AG04450 (cell line): Measurements from ENCODE around the gene PCYT2. TPM values are rescaled to one million over a fixed set of nuclear protein-coding genes. Genes with fewer than 3 reads are reported as not detected.

Experiments
- CTCF ChIA-PET: fragments of 300-600, 350-600 bp; formaldehyde crosslinking; extraction: SDS; loops from one replicate; lab custom pipeline; 2022; ENCODE audit warnings: antibody characterized with exemption, inconsistent platforms; lab: Charles Lee
- POLR2A ChIA-PET: fragments of 350-600 bp; formaldehyde crosslinking; extraction: SDS; loops from one replicate; lab custom pipeline; 2021; ENCODE audit warnings: antibody characterized with exemption, inconsistent platforms; lab: Yijun Ruan, JAX
- DNase-seq: peaks from one replicate; pipeline ENCODE4 v3.0.0-alpha.2; 2011; ENCODE audit warnings: low read depth, low spot score
- H3K27ac ChIP-seq: one replicate; pipeline ENCODE4 v1.5.1; 2012; ENCODE audit warnings: low read depth, low read length, control low read depth
- H3K27me3 ChIP-seq: one replicate; pipeline ENCODE4 v1.6.0; 2012; ENCODE audit warnings: low read length; ENCODE audit not compliant: control insufficient read depth, insufficient read depth
- H3K4me3 ChIP-seq: 2 replicates; pipeline ENCODE4 v1.5.1; 2011; ENCODE audit warnings: mild to moderate bottlenecking, low read depth, low read length, control low read depth
- H3K9me3 ChIP-seq: 2 replicates; pipeline ENCODE4 v1.5.1; 2012; ENCODE audit warnings: low read length; ENCODE audit not compliant: control insufficient read depth, insufficient read depth
- CTCF ChIP-seq: IDR thresholded peaks from 2 replicates; pipeline ENCODE4 v1.5.1; 2011; ENCODE audit warnings: low read depth, low read length, control low read depth, inconsistent platforms
- polyA plus RNA-seq: library from polyadenylated mRNA; depleted of rRNA; stranded (reverse); fragments of >200 nt; gene quantifications from 2 replicates; pipeline ENCODE4 v1.2.3, GENCODE V29; 2011

PCYT2 gene
- polyA plus RNA-seq, 1 experiment = 25.2 TPM

- no peak for DNase-seq
- TF ChIP-seq CTCF = no peak
- no peak overlapping the region for H3K27ac ChIP-seq
- H3K27me3 ChIP-seq = no peaks in the 10 kb centered on the region
- ChIA-PET CTCF (no interaction called here), POLR2A (interaction anchor here (0.6 kb wide), 1 partner anchor 33 kb away, joined by 3 read pairs; no protein-coding TSS in a partner anchor)
- H3K4me3 ChIP-seq = no peak overlapping the region
- peaks cover 4% of the 10 kb centered on the region; the same call in 1 of the 2 replicates for H3K9me3 ChIP-seq
Observed at GRCh38 chr17:81914103-81914850, 3.1 kb upstream of the PCYT2 start.

DNA sequence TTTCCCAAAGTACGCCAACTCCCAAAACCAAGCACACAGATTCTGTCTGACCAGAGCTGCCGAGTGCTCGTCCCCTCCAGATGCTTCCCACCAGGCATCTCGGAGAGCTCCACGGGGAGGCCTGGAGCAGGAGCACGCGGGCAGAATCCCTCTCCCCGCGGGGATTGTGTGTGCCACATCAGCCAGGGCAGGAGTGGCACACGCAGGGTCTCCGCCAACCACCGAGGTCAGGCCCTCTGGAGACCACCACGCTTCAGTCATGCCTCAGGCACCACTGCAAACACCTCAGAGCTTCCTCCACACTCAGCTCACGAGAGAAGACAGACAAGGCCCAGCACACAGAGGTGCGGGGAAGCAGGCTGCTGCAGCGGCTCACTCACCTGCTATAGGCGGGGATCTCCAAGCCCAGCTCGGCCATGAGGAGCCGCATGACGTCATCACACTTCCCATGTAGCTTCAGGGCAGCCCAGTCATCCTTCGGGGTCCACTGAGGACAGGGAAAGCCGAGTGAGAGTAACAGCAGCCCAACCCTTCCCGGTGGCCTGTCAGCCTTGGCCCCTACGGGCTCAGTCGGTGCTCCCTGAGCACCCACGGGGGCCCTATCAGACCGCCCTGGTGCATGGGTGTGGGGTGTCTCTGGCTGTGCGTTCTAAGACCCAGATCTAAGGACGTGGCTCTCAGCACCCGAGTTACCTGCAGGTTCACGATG lies 2.3 kb upstream of the PCYT2 start:
- CTCF ChIA-PET = no interaction called here
- Histone ChIP-seq H3K9me3 (peaks cover 4% of the 10 kb centered on the region; the same call in 1 of the 2 replicates), H3K27ac (no peak overlapping the region), H3K27me3 (no peaks in the 10 kb centered on the region), H3K4me3 (no peak overlapping the region)
- no peak for DNase-seq
- POLR2A ChIA-PET = interaction anchor here (0.6 to 2.0 kb wide), 3 partner anchors 13 to 32 kb away, joined by 3 to 7 read pairs (median 6); no protein-coding TSS in a partner anchor
- no peak for TF ChIP-seq CTCF

- ChIA-PET CTCF (no interaction called here), POLR2A (interaction anchor here (1.1 to 2.0 kb wide), 2 partner anchors 14 to 18 kb away, joined by 6 to 7 read pairs; no protein-coding TSS in a partner anchor)
- H3K4me3 ChIP-seq = no peak overlapping the region
Observed at GRCh38 chr17:81912441-81913309, 1.5 kb upstream of the PCYT2 start.

GRCh38 chr17:81911969-81912368 lies 770 bp upstream of the PCYT2 start:
- DNase-seq = no peak
- POLR2A ChIA-PET = interaction anchor here (2.0 kb wide), 1 partner anchor 14 kb away, joined by 6 read pairs; no protein-coding TSS in a partner anchor
- Histone ChIP-seq H3K27ac (no peak overlapping the region), H3K9me3 (peaks cover 4% of the 10 kb centered on the region; the same call in 1 of the 2 replicates), H3K4me3 (no peak overlapping the region), H3K27me3 (no peaks in the 10 kb centered on the region)
- TF ChIP-seq CTCF = no peak
- CTCF ChIA-PET = no interaction called here

More at GRCh38 chr17:81912441-81913309, 1.5 kb upstream of the PCYT2 start:
- Histone ChIP-seq H3K27ac (no peak overlapping the region), H3K9me3 (peaks cover 4% of the 10 kb centered on the region; the same call in 1 of the 2 replicates), H3K27me3 (no peaks in the 10 kb centered on the region)
- no peak for TF ChIP-seq CTCF
- no peak for DNase-seq
